T-cell (primary cell): ENCODE results near the gene IQCC. TPM values are rescaled to one million over a fixed set of nuclear protein-coding genes. Genes with fewer than 3 reads are reported as not detected.

ENCODE experiments used
- ATAC-seq, 4 experiments: fragments of 200-7000 bp in 3 of 4; fragments of 150-1000 bp in 1 of 4; cut with Tn5 transposase; replicated peaks in 1 of 4; 1 replicate in 3 of 4; 2 replicates in 1 of 4; pipeline ENCODE4 v1.10.0; 2021; ENCODE audit warnings: moderate library complexity in 3 of 4, mild to moderate bottlenecking in 2 of 4, moderate number of reproducible peaks in 1 of 4
- CTCF ChIA-PET, 2 donors: fragments of 300-600 bp; sonication (Branson Sonifier 250); formaldehyde crosslinking; loops; one replicate each; lab custom pipeline; 2022; ENCODE audit warnings: antibody characterized with exemption in 2 of 2; lab: Charles Lee
- POLR2A ChIA-PET, 2 donors: fragments of 300-600 bp; sonication (Branson Sonifier 250); formaldehyde crosslinking; loops; one replicate each; lab custom pipeline; 2022; ENCODE audit warnings: antibody characterized with exemption in 2 of 2; lab: Charles Lee
- DNase-seq, 35 experiments: peaks; one replicate each; pipeline versions ENCODE4 v3.0.0 to v3.0.0-alpha.2; 2013 to 2023
- H3K27ac ChIP-seq: one replicate; pipeline ENCODE4 v1.5.1; 2013; ENCODE audit warnings: low read length
- H3K27me3 ChIP-seq, 2 experiments: replicated peaks in 1 of 2; 1 replicate in 1 of 2; 2 replicates in 1 of 2; pipeline versions ENCODE4 v1.6.1 to v1.7.0; 2013; ENCODE audit warnings: low read length in 1 of 2, mixed read lengths in 1 of 2; ENCODE audit not compliant: control insufficient read depth in 2 of 2, insufficient read depth in 2 of 2; ENCODE audit errors: extremely low read depth in 1 of 2
- H3K36me3 ChIP-seq, 2 donors: 1 replicate in 1 of 2; 2 replicates in 1 of 2; pipeline versions ENCODE4 v1.6.1 to v1.7.0; 2013; ENCODE audit warnings: low read length in 1 of 2; ENCODE audit not compliant: control insufficient read depth in 2 of 2, insufficient read depth in 1 of 2; ENCODE audit errors: extremely low read depth in 1 of 2
- H3K4me1 ChIP-seq, 2 experiments: 1 replicate in 1 of 2; 2 replicates in 1 of 2; pipeline versions ENCODE4 v1.6.1 to v1.7.0; 2013; ENCODE audit warnings: low read length in 2 of 2, mixed read lengths in 1 of 2; ENCODE audit not compliant: insufficient read depth in 2 of 2, control insufficient read depth in 1 of 2; ENCODE audit errors: extremely low read depth in 1 of 2
- H3K4me3 ChIP-seq, 2 donors: 1 replicate in 1 of 2; 2 replicates in 1 of 2; pipeline versions ENCODE4 v1.5.1 to v1.7.0; 2013; ENCODE audit warnings: mild to moderate bottlenecking in 2 of 2, low read length in 1 of 2, moderate library complexity in 1 of 2; ENCODE audit not compliant: control insufficient read depth in 1 of 2; ENCODE audit errors: extremely low read depth in 1 of 2
- H3K9me3 ChIP-seq: 2 replicates; pipeline ENCODE4 v1.7.0; 2013
- H3K27ac Mint-ChIP-seq, 2 donors: one replicate each; pipeline ENCODE4 v1.8.0; 2020 to 2021; ENCODE audit warnings: mild to moderate bottlenecking in 2 of 2, mixed read lengths in 2 of 2
- H3K27me3 Mint-ChIP-seq, 2 donors: one replicate each; pipeline ENCODE4 v1.8.0; 2021 to 2022; ENCODE audit warnings: mixed read lengths in 2 of 2
- H3K36me3 Mint-ChIP-seq: one replicate; pipeline ENCODE4 v1.8.0; 2021; ENCODE audit warnings: mixed read lengths
- H3K4me1 Mint-ChIP-seq, 3 donors: one replicate each; pipeline ENCODE4 v1.8.0; 2020 to 2022; ENCODE audit warnings: mixed read lengths in 3 of 3, mild to moderate bottlenecking in 1 of 3
- H3K4me3 Mint-ChIP-seq, 3 donors: one replicate each; pipeline ENCODE4 v1.8.0; 2020 to 2022; ENCODE audit warnings: mild to moderate bottlenecking in 3 of 3, mixed read lengths in 3 of 3, moderate library complexity in 3 of 3
- H3K9me3 Mint-ChIP-seq, 3 donors: one replicate each; pipeline ENCODE4 v1.8.0; 2020 to 2022; ENCODE audit warnings: mixed read lengths in 3 of 3
- WGBS: methylation state at CpG from one replicate; pipeline ENCODE4 v1.1.5; 2013; ENCODE audit warnings: missing lambda C conversion rate; ENCODE audit not compliant: insufficient coverage; 5-methylcytosine and 5-hydroxymethylcytosine counted together
- total RNA-seq, 35 experiments: library from RNA in 6 of 35; stranded (reverse) in 6 of 35; fragments of 120-200 nt in 1 of 35; gene quantifications; one replicate each; pipeline versions ENCODE4 v1.2.1 to v1.2.4 and lab custom pipeline; 2013 to 2026

Gene IQCC
- total RNA-seq, 5 donors from 2014 or later (not counting 1 experiment from before 2014, with no cell fraction given): 1.3 to 3.6 (median 2.3) TPM

- Mint-ChIP-seq H3K27ac (peak within 1 kb of the TSS; percentile 94 to 98), H3K36me3 (peaks cover 4% of the 10 kb centered on the region), H3K27me3 (no peaks in the 10 kb centered on the region), H3K9me3 (no peaks in the 10 kb centered on the region), H3K4me3 (peak within 1 kb of the TSS; percentile 62 to 91 (median 71)), H3K4me1 (peaks cover 48 to 69% (median 66%) of the 10 kb centered on the region in 3 donors)
- ChIA-PET CTCF (no interaction called here), POLR2A (interaction anchor here in 1 of 2 donors (0.5 kb wide), 1 partner anchor 15 kb away, joined by 3 read pairs; no protein-coding TSS in a partner anchor)
- WGBS: 100% methylated on average over 2 of the region's 3 CpGs
- Histone ChIP-seq H3K4me3 (peak within 1 kb of the TSS in 1 of 2 donors; percentile 18), H3K27ac (peak within 1 kb of the TSS; percentile 96), H3K9me3 (no peaks in the 10 kb centered on the region), H3K36me3 (peaks cover 0 to 3% of the 10 kb centered on the region in 2 donors), H3K4me1 (peaks cover 26 to 60% of the 10 kb centered on the region in 2 experiments), H3K27me3 (no peaks in the 10 kb centered on the region)
- ATAC-seq: no peak
- no peak for DNase-seq
These were observed 41.4 kb downstream of the IQCC start, which contains the start of gene FAM167B for GRCh38 chr1:32246888-32247273. FAM167B (plus strand) TSS chr1:32247222; CDS start chr1:32247422, 200 bp downstream.

GRCh38 chr1:32247452-32247851 lies 42.0 kb downstream of the IQCC start:
- Mint-ChIP-seq H3K9me3 (no peaks in the 10 kb centered on the region), H3K4me3 (peak overlapping the region in 2 of 3 donors; percentile 71 to 91), H3K4me1 (peaks cover 45 to 69% (median 65%) of the 10 kb centered on the region in 3 donors), H3K27ac (peak overlapping the region; percentile 94 to 98), H3K36me3 (peaks cover 8% of the 10 kb centered on the region), H3K27me3 (no peaks in the 10 kb centered on the region)
- 96% methylated on average over 11 of the region's 12 CpGs for WGBS
- DNase-seq (no peak), ATAC-seq (no peak)
- peaks cover 26 to 56% of the 10 kb centered on the region in 2 experiments for H3K4me1 ChIP-seq
- H3K9me3 ChIP-seq: no peaks in the 10 kb centered on the region
- peaks cover 0 to 3% of the 10 kb centered on the region in 2 donors for H3K36me3 ChIP-seq
- no peak overlapping the region for H3K4me3 ChIP-seq
- H3K27ac ChIP-seq: peak overlapping the region; percentile 96
- ChIA-PET CTCF (interaction anchor here in 1 of 2 donors (1.5 kb wide), 1 partner anchor 147 kb away, joined by 5 read pairs; the partner anchor contains the start of gene BSDC1), POLR2A (no interaction called here)
- H3K27me3 ChIP-seq: no peaks in the 10 kb centered on the region

GRCh38 chr1:32247983-32248889 lies 42.8 kb downstream of the IQCC start:
- peaks cover 45 to 71% (median 65%) of the 10 kb centered on the region in 3 donors for H3K4me1 Mint-ChIP-seq
- POLR2A ChIA-PET: interaction anchor here (0.6 to 0.7 kb wide), 6 partner anchors 25 to 192 kb away, joined by 3 to 7 read pairs (median 5); partner anchors contain the start of gene IQCC (in 1 of the 2)
- H3K36me3 Mint-ChIP-seq: peaks cover 12% of the 10 kb centered on the region
- peak overlapping the region; percentile 18 to 44 for H3K4me3 ChIP-seq
- H3K27ac Mint-ChIP-seq: peak overlapping the region; percentile 100
- H3K36me3 ChIP-seq: peaks cover 0 to 3% of the 10 kb centered on the region in 2 donors
- H3K27me3 Mint-ChIP-seq: no peaks in the 10 kb centered on the region
- H3K9me3 Mint-ChIP-seq: no peaks in the 10 kb centered on the region
- peaks cover 26 to 56% of the 10 kb centered on the region in 2 experiments for H3K4me1 ChIP-seq
- ATAC-seq (peak in 1 of 4 experiments; percentile 8), DNase-seq (peak in 30 of 35 experiments; percentile 38 to 83 (median 58))
- no peaks in the 10 kb centered on the region for H3K9me3 ChIP-seq
- H3K4me3 Mint-ChIP-seq: peak overlapping the region; percentile 62 to 91 (median 71)
- no peaks in the 10 kb centered on the region for H3K27me3 ChIP-seq
- CTCF ChIA-PET: interaction anchor here (0.6 to 1.9 kb wide), 17 partner anchors 9 to 146 kb away, joined by 3 to 9 read pairs (median 4); partner anchors contain the start of genes BSDC1 (in 1 of the 2), CCDC28B (in 1 of the 2) and HDAC1 (in 1 of the 2)
- H3K27ac ChIP-seq: peak overlapping the region; percentile 96
- WGBS: 0% methylated on average over 17 of the region's 31 CpGs

GRCh38 chr1:32249831-32250525 lies 44.5 kb downstream of the IQCC start:
- peak overlapping the region; percentile 91 to 100 (median 100) for H3K4me3 Mint-ChIP-seq

GRCh38 chr1:32250893-32251716 lies 45.6 kb downstream of the IQCC start, which contains the start of gene LCK:
LCK (plus strand) TSS chr1:32251265; CDS start chr1:32274330, 23,065 bp downstream.
- peak within 1 kb of the TSS; percentile 100 for H3K27ac Mint-ChIP-seq
- CTCF ChIA-PET: no interaction called here

More at GRCh38 chr1:32249831-32250525, 44.5 kb downstream of the IQCC start:
- DNase-seq (peak; percentile 67 to 92 (median 81)), ATAC-seq (peak; percentile 76 to 85 (median 80))
- CTCF ChIA-PET: interaction anchor here (0.6 to 1.9 kb wide), 9 partner anchors 10 to 92 kb away, joined by 3 to 7 read pairs (median 4); partner anchors contain the start of gene HDAC1 (in 1 of the 2)
- Mint-ChIP-seq H3K27ac (peak overlapping the region; percentile 100), H3K27me3 (no peaks in the 10 kb centered on the region), H3K36me3 (peaks cover 17% of the 10 kb centered on the region), H3K4me1 (peaks cover 49 to 83% (median 73%) of the 10 kb centered on the region in 3 donors), H3K9me3 (no peaks in the 10 kb centered on the region)
- POLR2A ChIA-PET: interaction anchor here (0.5 to 1.8 kb wide), 7 partner anchors 9 to 981 kb away, joined by 4 to 11 read pairs (median 6); partner anchors contain the start of gene MARCKSL1 (in 1 of the 2)
- Histone ChIP-seq H3K9me3 (no peaks in the 10 kb centered on the region), H3K4me3 (peak overlapping the region; percentile 84 to 97), H3K36me3 (peaks cover 3 to 5% of the 10 kb centered on the region in 2 donors), H3K27ac (peak overlapping the region; percentile 96), H3K4me1 (peaks cover 28 to 63% of the 10 kb centered on the region in 2 experiments), H3K27me3 (no peaks in the 10 kb centered on the region)
- WGBS: 2% methylated on average over 9 of the region's 9 CpGs

More at GRCh38 chr1:32250893-32251716, 45.6 kb downstream of the IQCC start, which contains the start of gene LCK:
- Histone ChIP-seq H3K27ac (peak within 1 kb of the TSS; percentile 96), H3K27me3 (no peaks in the 10 kb centered on the region), H3K36me3 (peaks cover 3 to 5% of the 10 kb centered on the region in 2 donors), H3K9me3 (no peaks in the 10 kb centered on the region), H3K4me1 (peaks cover 38 to 72% of the 10 kb centered on the region in 2 experiments), H3K4me3 (peak within 1 kb of the TSS; percentile 84 to 97)
- Mint-ChIP-seq H3K27me3 (no peaks in the 10 kb centered on the region), H3K36me3 (peaks cover 21% of the 10 kb centered on the region), H3K4me3 (peak within 1 kb of the TSS; percentile 91 to 100 (median 100)), H3K9me3 (no peaks in the 10 kb centered on the region), H3K4me1 (peaks cover 55 to 84% (median 75%) of the 10 kb centered on the region in 3 donors)
- under 1% methylated on average over 23 of the region's 25 CpGs for WGBS
- ATAC-seq (peak; percentile 17 to 51 (median 40)), DNase-seq (peak in 33 of 35 experiments; percentile 34 to 76 (median 58))
- POLR2A ChIA-PET: interaction anchor here in 1 of 2 donors (0.6 to 1.2 kb wide), 3 partner anchors 10 to 68 kb away, joined by 4 read pairs; no protein-coding TSS in a partner anchor
